Measurements from ENCODE around the gene OSBPL5. TPM values are rescaled to one million over a fixed set of nuclear protein-coding genes. Genes with fewer than 3 reads are reported as not detected.

The OSBPL5 gene
- total RNA-seq, 1 donor from 2014 or later, result 16.6 TPM

DNA sequence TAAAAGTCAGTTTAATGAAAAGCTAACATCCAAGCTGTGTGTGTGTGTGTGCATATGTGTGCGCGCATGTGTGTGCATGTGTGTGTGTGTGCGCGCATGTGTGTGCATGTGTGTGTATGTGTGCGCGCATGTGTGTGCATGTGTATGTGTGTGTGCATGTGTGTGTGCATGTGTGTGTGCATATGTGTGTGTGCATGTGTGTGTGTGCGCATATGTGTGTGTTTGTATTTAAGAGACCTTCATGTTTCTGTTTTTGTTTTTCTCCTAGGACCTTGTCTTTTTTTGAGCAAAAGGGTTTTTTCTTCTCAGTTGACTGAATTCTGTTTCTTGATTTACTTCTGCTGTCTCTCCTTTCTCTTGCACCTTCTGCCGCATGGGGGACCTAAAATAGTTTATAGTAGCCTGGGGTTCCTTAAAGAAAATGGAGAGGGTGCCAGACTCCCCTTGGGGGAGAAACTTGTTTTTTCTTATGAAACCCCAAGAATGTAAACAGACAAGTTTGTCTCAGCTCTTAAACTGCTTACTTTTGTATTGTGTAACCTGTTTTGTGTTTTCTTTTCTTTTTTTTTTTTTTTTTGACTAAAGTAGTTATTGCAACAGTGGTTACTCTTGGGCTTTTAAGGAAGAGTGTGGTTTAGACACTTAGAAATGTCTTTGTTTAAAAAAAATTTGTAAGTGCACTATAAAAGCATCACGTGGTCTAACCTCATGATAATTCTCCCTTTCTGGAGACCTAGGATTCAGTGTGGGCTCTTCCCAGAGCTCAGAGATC, 53.0 kb downstream of the OSBPL5 start:
- DNase-seq (ENCODE audit: low spot score), result no peak
- intact Hi-C loops (cut with DNase I), result loop anchor here (2.0 kb wide), 1 partner anchor 103 kb away; no protein-coding TSS in a partner anchor

DNA sequence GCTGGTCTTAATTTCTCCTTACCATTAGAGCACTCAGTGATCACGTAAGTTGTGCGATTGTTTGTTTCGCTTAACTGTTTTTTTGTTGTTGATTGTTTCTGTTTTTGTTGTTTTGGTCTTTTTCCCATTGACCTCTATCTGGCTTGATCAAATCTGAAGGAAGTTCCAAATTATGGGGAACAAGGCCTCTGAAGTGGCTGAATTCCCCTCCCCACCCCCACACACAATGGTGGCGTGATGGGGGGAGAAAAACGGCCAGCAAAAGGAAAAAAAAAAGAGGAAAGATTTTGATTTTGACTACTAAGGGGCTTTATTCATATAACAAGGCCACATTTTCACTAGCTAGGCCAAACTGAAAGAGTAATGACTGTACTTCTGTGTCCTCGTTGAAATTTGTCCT, 53.6 kb downstream of the OSBPL5 start:
- DNase-seq (ENCODE audit: low spot score), result no peak
- intact Hi-C loops (cut with DNase I), result loop anchor here (2.0 kb wide), 1 partner anchor 103 kb away; no protein-coding TSS in a partner anchor

DNA sequence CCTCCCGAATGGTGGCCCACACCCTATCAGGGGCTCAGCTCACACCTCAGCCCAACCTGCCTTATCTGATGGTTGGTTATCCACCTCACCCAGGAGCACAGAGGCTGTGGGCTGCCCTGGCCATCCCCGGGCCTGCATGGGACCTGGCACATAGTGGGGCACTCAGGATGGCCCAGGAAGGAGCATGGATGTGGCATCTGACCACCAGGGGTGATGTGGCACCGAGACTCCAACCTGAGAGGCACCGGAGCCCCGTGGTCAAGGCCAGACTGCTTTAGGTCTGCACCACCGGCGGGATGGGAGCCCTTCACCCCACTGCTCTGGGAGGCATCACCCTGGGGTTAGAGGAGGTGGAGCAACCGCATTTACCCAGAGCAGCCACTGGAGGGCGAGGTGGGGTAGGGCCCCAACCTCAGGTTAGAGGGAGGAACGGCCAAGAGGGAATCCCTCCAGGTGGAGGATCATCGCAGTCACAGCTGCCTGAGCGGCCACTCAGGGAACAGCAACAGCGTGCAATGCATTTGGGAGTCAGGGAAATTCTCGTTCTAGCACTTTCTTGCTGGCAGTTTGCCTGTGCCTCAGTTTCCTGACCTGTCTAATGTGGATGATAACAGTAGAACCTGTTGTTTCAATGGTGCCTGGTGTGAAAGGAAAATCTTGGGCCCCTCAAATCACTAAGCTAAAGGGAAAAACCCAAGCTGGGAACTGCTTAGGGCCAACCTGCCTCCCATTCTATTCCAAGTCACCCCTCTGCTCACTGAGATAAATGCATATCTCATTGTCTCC, 55.0 kb downstream of the OSBPL5 start:
- peak; percentile 73 for DNase-seq (ENCODE audit: low spot score)
- intact Hi-C loops (cut with DNase I), result loop anchor here (2.0 kb wide), 1 partner anchor 105 kb away; no protein-coding TSS in a partner anchor

DNA sequence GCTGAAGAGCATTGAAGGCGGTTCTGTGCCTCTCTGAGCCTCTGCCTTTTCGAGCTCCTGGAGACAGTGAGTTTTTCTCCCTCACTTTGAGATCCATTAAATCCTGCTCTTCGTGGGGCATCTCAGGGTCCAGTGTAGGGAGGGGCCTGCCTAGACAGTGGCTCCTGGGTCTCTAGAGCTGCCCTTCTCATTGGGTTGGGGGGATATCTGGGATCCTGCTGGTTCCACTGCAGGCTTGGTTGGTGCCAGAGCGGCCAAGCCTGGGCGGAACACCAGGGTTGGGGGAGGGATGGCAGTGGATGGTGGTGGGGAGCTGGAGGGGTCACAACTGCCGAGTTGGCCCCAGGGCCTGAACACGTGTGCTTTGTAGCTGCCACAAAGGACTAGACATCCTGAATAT, 55.7 kb downstream of the OSBPL5 start:
- intact Hi-C loops (cut with DNase I), result no loop called here
- peak; percentile 61 for DNase-seq (ENCODE audit: low spot score)

DNA sequence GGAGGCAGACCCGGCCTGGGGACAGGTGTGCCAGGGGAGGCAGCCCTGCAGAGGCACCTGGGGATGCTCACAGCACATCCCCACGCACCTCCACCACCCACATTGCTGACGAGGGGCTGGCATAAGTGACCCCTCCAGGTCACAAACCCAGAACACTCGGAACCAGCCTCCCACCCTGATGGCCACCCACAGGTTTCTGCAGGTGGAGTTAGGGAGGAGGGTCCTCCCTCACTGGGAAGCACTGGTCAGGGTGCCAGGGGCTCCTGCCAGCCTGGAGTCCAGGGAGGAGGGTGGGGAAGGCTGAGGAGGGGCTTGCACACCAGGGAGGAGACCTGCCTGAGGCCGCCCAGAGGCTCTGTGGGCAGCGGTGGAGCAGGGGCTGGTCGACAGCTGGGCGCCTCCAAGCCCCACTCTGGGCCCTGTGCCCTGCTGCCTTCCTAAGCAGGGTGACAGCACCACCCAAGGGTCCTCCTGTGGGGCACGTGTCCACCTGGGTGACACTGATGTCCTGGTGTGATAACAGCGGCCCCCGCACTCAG, 56.9 kb downstream of the OSBPL5 start:
- DNase-seq (ENCODE audit: low spot score), result peak; percentile 63

DNA sequence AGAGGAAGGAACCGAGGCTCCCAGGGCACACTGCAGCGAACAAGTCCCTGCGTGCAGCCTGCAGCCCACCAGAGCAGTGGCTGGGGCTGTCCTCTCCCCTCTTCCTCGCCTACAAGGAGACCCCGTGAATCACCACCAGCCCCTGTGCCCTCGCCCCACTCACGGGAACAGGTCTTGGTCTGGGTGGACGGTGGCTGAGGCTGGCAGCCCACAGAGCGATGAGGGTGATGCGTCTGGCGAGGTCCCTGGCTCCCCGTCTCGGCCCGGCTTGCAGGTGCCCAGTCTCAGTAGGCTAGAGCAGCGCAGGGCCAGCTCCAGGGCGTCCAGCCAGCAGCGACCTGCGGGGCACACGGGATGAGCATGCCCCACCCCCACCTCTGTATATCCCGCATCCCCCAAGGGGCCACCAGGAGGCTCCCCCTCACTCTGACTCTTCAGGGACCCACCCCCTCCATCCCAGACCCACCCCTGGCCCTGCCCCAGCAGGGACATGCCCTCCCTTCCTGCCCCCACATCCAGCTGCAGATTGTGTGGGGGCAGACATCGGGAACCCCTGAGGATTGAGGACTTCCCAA, 57.4 kb downstream of the OSBPL5 start:
- intact Hi-C loops (cut with DNase I), result no loop called here
- peak; percentile 71 for DNase-seq (ENCODE audit: low spot score)

More for the DNA sequence above, 56.9 kb downstream of the OSBPL5 start:
- intact Hi-C loops (cut with DNase I), result no loop called here

DNA sequence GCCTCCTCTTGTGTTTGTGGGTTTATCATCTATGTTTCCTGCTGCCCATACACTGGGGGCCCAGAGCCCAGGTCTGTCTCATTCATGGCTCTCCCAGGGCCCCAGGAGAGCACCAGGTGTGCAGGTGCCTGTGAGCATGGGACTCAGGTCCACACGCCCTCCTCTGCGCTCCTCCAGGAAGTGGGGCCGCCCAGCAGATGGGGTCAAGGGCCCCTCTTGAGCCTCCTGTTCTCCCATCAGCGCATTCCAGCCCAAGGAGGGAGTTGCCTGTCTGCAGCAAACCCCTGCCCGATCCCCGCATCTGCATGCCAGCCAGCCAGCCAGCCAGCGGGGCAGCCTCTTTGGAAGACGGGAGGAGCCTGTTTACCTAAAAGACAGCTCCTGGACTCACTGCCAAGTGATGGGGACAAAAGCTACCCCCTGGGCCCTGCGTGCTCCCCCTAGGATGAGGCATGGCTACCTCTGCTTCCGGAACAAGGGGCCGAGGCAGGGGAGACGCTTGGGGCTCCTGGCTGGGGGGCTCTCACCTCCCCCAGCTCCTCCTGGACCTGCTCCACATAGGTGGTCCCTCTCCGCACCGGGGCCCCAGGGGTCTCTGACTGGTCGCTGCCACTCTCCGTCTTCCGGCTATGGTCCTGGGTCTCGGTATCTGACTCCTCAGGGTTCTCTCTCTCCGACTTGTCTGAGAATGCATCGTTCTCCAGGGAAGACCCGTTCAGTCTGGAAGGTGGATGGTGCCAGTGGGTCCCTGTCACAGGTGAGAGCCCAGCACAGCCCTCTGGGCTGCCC, 58.2 kb downstream of the OSBPL5 start:
- intact Hi-C loops (cut with DNase I), result no loop called here

DNA sequence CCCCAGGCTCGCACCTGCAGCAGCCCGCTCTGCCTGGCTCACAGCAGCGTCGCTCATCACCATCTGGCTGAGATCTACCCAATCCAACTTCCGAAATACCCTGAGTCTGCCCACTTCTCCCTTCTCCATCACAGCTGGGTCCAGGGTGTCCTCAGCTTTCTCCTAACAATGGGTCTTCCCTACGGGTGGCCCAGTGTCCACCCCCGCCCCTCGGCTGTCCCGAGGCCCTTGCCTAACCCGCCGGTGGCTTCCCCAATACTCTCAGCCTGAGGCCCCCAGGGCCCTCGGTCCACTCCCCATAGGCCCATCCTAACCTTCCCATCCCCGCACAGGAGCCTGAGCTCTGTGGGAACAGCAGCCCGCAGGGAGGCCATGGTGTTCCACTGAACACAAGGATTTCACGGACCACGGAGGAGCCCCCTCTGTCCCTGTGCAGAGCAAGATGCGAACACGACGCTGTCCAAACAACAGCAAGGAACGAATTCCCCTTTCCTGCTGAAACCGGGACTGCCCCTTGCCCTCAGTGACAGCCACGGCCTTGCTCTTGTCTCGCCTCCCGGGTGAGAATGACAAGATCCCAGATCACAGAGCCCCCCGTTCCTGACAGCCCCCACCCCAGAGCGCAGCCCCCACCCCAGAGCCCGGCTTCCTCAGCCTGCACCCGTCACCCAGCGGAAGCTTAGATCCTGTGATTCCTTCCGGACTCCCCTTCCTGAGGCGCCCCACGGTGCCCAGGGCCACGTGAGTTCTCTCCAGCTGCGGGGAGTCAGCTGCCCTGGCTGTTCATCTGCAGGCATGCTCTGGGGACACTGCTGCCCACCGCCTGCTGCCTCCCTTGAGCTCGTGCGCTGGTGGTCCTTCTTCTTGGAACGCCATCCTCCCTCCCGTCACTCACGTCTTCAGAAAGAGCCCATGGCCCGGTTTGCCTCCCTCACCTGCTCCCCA, 59.0 kb downstream of the OSBPL5 start:
- no peak for DNase-seq (ENCODE audit: low spot score)
- intact Hi-C loops (cut with DNase I), result no loop called here

More for the DNA sequence above, 58.2 kb downstream of the OSBPL5 start:
- peak; percentile 63 for DNase-seq (ENCODE audit: low spot score)

DNA sequence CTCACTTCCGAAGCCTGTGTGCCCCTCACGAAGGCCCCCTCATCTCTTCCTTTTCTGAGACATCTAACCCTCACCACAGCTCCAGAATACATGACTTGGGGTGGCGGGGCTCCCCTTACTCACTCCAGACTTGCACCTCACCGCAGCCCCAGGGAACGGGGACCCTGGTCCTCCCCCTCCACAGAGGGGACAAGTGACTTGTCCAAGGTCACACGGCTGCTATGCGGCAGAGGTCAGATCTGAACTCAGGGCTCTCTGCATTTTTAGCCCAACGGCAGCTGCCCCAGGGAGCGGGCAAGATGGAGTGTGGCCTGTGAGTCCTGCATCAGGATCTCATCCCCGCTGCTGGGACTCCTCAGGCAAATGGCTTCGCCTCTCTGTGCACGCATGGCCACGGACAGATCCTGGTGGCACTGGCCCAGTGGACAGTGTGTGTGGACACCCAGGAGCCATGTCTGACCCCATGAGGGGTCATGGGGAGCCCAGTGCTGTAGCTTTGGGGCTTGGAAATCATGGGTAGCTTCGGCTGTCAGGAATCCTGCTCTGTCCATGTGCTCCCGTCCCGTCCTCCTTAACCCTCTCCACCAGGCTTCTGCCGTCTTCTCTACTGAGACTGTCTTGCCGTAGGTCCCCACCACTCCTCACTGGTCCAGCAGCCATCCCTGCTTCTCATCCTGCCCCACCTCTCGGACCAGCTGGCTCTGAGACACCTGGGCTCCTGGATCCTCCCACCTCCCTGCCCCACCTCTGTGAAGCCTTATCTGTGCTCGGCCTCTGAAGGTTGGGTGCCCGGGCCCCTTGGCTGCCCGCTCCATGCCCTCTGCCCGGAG, 59.9 kb downstream of the OSBPL5 start:
- intact Hi-C loops (cut with DNase I), result no loop called here
- DNase-seq (ENCODE audit: low spot score), result no peak

DNA sequence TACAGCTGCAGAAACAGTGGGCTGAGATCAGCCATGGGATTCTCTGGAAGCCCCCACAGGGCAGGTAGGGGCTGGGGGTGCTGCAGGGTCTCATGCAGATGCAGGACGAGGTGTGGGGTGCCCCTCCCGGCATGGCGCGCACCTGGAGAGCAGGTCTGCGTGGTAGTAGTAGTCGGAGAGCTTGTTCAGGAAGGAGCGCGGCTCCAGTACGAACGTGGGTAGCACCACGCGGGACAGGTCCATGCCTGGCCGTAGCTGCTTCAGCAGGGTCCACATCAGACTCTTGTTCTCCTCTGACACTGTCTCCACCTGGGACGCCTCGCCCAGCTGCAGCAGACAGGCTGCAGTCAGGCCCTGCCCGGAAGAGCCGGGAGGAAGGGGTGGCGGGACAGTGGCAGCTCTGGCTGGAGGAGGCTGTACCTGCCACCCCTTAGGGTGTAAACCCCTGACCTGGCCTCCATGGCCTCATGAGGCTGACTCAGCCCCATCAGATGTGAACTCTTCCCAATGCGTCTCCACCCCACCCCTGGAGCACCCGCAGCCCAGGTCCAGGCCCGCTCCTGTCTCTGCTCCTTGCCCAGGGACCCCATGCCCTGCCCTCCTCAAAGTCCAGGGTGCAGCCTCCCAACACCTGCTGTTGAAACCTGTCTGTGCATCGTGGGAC, 60.9 kb downstream of the OSBPL5 start:
- DNase-seq (ENCODE audit: low spot score), result peak; percentile 73

DNA sequence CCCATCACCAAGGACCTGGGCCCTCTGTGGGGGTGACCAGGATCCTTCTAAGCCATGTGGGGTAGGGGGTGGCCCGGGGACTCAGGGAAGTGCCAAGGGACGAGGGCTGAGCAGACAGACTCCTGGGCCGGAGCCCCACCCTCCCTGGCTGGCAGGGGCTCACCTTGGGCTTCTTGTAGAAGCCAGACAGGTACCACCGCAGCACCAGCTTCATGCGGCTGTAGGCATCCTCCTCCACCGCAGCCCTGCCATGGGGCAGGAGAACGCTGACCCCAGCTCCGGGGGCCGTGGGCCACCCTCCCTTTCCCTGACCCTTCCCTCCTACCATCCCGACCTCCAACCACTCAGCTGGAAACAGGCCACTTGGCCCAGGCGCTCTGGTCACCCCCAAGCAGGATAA, 62.0 kb downstream of the OSBPL5 start:
- DNase-seq (ENCODE audit: low spot score), result no peak

More for the DNA sequence above, 60.9 kb downstream of the OSBPL5 start:
- intact Hi-C loops (cut with DNase I), result no loop called here

DNA sequence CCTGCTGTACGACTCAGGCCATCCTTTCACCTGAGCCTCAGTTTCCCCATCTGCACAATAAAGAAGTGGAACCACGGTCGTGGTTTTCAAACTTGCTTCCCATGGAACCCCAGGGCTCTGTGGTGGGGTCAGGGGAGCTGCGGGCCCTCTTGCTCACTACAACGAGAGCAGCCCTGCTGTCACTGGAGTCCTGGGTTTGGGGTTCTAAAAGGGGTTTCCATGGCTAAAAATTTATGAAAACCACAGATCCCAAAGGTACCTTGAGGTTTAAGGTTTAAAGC, 62.5 kb downstream of the OSBPL5 start:
- no peak for DNase-seq (ENCODE audit: low spot score)
- intact Hi-C loops (cut with DNase I), result no loop called here

More for the DNA sequence above, 62.0 kb downstream of the OSBPL5 start:
- intact Hi-C loops (cut with DNase I), result no loop called here

DNA sequence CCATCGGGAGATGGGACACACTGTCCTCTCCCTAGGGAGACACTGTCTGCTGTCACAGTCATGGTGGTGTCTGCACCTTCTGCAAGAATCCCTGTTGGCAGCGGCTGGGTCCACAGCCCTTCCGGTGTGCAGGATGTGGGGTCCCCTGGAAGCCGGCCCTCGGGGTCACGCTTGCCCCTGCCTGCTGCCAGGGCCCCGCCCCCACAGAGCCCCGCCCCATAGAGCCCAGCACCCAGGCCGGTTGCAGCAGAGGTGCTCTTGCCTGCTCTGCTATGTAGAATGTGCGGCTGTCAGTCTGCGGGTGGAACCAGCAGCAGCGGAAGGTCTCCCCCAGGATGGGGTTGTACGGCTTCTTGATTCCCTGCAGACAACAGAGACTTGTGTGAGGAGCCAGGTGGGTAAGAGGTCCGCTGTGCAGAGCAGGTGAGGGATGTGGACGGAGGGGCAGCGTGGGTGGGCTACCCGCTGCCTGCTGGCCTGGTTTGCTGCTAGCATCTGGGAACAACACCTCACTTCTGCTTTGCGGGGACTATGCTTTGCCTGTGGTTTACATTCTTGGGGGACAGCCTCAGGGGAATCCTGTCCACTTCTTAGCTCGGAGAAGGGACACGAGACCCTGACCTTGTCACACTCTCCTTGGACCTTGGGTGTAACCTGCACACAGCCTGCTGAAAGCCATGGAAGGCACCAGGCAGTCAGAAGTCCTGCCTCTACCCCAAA, 63.0 kb downstream of the OSBPL5 start:
- peak; percentile 68 for DNase-seq (ENCODE audit: low spot score)
- intact Hi-C loops (cut with DNase I), result no loop called here

DNA sequence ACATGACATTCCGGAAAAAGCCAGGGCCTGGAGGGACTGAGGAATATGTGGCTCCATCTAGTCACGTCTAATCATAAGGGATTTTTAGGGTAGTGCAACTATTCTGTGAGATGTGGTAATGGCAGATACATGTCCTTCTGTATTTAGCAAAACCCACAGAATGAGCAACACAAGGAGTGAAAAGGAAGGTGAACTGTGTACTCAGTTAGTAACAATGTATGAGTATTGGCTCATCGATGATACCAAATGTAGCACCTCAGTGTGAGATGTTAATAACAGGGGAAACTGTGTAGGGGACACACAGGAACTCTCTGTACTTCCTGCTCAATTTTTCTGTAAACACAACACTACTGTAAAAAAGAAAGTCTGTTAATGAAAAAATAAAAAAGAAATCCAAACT, 65.9 kb downstream of the OSBPL5 start:
- intact Hi-C loops (cut with DNase I), result loop anchor here (10.0 kb wide), 1 partner anchor 124 kb away; no protein-coding TSS in a partner anchor
- DNase-seq (ENCODE audit: low spot score), result no peak

DNA sequence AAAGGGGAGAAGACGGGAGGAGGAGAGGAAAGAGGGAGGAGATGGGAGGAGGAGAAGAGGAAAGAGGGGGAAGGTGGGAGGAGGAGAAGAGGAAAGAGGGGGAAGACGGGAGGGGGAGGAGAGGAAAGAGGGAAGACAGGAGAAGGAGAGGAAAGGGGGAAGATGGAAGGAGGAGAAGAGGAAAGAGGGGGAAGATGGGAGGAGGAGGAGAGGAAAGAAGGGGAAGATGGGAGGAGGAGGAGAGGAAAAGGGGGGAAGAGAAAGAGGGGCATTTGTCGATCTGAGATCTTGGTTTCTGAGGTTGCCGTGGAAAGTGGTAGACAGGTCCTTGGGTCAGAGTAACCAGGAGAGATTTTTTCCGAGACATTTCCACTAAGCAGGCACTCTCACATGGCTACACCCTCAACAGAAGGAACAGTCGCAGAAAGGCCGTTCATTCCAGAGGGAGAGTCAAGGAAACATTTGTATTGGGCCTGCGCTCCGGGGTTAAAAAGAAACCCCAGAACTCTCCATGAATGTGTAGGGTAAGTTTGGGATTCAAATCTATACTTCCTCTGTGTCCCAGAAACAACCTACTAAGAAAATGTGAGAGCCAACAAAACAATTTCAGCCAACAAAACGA, 68.1 kb downstream of the OSBPL5 start:
- peak; percentile 51 for DNase-seq (ENCODE audit: low spot score)
- intact Hi-C loops (cut with DNase I), result loop anchor here (10.0 kb wide), 1 partner anchor 122 kb away; no protein-coding TSS in a partner anchor
